GM18499 (cell line): ENCODE results near the gene BAG3.
A peak's percentile ranks its signal among the peaks of the same experiment; 100 is the strongest.
"Not testable (repeated sequence)": the region's sequence is repeated elsewhere in the genome, so short reads cannot be mapped to it uniquely, and the experiment has no call there.

Experiments used
- ATAC-seq: cut with Tn5 transposase; IDR thresholded peaks from one replicate; pipeline ENCODE4 v1.9.1; 2021; ENCODE audit warnings: moderate number of reproducible peaks; ENCODE audit not compliant: insufficient read depth, unreplicated experiment

Gene BAG3

DNA sequence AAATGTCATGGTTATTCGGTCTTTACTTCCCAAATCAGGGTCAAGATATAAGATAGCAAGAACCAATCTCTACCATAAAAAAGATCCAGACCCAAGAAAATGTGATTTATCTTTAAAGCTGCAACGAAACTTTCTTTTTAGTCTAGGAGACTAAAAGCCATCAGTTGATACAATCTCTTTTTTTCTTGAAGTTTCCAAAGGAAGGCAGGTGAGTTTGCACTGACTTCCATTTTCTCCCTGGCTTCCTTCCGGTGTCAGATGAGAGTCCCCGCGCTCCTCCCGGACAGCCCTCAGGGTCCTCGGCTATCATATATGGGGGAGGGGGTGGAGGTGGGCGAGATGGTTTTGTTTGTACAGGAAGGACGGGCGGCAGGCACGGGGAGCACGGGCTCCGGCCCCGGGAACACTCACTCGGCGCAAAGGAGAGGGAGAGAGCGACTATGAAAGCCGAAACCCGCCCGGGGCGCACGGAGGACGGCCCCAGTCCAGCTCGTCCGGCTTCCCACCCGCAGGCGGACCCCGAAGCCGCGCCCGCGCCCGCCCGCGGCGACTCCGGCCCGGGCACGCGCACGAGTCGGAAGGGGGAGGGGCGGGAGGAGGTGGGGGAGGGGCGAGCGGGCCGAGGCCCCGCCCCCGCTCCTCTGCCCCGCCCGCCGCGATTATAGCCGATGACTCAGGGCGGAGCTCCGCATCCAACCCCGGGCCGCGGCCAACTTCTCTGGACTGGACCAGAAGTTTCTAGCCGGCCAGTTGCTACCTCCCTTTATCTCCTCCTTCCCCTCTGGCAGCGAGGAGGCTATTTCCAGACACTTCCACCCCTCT lies at the start of gene BAG3:
Gene BAG3, plus strand, starts transcription at position 689 of the 822 bp plus-strand sequence. CDS start 296 bp downstream, outside the sequence.
- ATAC-seq, result peak; percentile 39

DNA sequence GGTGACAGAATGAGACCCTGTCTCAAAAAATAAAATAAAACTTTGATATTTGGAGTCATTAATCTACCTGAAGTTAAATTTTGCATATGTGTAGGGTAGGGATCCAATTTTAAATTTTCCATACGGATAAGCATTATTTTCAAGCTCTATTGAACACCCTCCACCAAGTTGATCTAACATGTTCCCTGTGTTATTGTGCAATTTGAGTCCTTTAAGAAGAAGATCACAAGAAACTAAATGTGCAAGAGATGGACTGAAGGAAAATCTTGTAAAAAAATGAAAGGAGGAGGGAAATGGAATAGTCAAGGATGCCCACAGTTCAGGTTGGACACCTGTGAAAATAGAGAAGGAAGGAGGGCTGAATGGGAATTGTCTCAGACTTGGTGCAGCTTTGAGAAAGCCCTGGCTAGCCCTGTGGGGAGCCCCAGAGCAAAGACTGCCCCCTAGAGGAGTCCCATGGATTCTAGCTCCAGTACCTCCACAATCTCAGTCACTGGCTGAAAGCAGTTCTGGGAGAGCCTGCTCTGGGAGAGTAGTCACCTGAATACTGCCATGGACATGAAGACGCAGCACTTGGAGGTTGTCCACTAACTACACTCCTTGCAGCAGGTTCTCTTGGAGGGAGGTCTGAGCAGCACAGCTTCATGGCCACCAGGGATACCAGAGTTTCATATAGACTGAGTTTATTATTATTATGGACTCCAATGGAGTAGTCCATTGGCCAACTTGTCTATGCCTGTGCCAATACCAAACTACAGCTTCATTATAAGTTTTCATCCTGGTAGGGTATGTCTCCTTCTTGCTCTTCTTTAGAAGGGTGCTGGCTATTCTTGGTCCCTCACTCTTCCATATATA lies 48.7 kb upstream of the BAG3 start:
- ATAC-seq, result no peak

DNA sequence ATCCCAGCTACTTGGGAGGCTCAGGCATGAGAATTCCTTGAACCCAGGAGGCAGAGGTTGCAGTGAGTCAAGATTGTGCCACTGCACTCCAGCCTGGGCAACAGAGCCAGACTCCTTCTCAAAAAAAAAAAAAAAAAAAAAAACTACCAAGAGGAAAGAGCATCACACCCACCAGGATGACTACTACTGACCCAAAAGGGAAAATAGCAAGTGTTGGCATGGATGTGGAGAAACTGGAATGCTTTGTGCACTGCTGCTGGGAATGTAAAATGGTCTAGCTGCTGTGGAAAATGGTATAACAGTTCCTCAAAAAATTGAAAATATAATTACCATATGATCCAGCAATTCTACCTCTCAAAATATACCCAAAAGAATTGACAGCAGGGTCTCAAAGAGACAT lies 46.7 kb upstream of the BAG3 start:
- ATAC-seq, result no peak

- ATAC-seq, result no peak
These were observed 42.6 kb upstream of the BAG3 start for GRCh38 chr10:119608316-119609155.

GRCh38 chr10:119609516-119609915 lies 41.7 kb upstream of the BAG3 start:
- no peak for ATAC-seq

DNA sequence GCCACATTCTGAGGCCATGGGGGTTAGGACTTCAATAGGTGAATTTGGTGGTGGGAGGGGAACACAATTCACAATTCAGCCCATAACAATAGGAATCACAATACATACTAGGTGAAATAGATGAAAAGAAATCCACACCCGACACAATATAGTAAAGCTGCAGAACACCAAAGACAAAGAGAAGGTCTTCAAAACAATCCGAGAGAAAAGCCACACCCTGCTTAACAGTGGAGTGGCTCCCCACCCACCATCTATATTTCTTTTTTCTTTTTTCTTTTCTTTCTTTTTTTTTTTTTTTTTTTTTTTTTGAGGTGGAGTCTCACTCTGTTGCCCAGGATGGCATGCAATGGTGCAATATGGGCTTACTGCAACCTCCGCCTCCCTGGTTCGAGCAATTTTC lies 39.7 kb upstream of the BAG3 start:
- ATAC-seq, result no peak

- ATAC-seq, result no peak
These were observed 37.4 kb upstream of the BAG3 start for GRCh38 chr10:119613741-119614140.

DNA sequence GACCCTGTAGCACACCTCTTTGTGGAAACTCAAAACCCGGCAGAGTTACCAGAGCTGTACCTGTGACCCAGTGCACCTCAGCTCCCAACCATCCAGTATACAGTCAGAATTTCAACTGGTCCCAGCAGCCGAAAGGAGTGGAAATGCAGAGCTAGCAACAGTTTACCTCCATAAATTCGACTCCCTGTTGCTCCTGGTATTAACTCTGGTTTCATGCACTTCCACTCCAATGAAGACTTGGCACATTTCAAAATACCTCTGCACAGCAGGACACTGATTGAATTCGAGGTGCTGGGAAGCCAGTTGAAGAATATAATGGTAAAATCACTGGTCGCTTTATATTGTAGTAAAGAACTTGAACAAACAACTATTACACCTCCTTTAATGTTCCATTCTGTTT lies 36.5 kb upstream of the BAG3 start:
- ATAC-seq, result no peak

DNA sequence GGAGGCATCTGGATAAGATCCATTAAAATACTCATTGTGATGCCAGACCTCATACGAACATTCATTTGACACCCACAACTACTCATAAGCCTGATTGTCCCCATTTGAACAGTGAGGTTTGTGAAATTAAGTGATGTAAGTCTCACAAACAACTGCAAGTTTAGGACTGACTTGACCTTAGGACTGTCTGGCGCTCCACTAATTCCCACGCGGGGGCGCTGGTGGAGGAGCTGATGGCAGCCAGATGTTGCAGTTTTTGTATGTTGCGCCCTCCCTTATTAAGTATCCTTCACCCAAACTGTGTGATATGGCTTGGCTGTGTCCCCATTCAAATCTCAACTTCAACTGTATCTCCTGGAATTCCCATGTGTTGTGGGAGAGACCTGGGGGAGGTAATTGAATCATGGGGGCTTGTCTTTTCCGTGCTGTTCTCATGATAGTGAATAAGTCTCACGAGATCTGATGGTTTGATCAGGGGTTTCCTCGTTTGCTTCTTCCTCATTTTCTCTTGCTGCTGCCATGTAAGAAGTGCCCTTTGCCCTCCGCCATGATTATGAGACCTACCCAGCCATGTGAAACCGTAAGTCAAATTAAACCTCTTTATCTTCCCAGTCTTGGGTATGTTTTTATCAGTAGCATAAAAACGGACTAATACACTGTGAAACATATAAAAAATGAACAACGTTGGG lies 34.2 kb upstream of the BAG3 start:
- ATAC-seq, result no peak

DNA sequence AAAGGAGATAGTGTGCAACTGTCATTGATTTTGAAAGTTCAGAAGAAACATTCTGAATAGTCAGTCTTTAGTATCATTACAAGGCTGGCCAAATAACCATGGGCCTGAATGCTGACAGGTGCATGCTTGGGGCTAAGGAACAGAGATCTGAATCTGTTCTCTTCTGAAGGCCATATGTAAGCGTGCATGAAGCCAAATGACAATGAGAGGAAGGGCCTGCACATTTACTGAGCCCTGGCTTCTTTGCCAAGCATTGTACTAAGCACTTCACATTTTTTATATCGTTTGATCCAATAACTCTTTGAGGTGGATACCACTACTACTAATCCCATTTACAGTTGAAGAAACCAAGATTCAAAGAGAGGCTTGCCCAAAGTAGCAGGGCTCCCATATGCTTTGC lies 32.0 kb upstream of the BAG3 start:
- no peak for ATAC-seq

- ATAC-seq, result not testable (repeated sequence)
These were observed 31.4 kb upstream of the BAG3 start for GRCh38 chr10:119619811-119620210.

DNA sequence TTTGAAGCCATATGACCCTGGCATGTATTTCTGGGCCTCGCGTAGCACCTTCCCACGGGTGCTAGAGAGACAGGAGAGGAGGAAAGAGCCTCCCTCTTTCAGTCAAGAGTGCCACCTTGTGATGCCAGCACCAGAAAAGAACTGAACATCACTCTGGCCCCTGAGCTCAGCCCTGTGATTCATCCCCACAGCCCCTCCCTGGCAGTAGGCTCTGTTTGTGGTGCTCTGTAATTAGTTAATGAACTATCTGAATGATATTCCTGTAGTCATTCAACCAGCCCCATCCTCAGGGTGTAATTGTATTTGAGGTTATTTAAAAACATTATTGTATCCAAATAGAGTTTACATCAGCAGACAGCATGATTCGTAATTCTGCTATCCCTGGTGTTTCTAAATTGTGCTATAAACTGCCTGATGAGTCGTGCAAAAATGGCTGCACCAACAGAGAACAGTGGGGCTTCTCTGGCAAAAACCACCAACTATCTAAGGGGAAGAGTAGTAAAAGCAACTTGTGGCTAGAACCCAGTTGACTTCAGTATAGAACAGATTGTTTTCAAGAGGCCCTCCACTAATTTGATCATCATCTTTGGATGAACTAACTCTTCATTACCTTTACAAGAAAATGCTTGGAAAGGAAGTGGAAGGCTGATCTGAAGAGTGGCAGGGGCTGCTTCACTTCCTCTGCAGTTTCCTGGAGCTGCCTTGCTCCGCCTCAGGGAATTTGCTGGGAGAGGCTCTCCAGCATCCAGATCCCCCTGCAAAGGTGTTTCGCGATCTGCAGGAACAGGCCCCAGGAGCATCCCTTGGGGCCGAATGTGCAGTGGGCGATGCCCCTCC lies 30.7 kb upstream of the BAG3 start:
- no peak for ATAC-seq

DNA sequence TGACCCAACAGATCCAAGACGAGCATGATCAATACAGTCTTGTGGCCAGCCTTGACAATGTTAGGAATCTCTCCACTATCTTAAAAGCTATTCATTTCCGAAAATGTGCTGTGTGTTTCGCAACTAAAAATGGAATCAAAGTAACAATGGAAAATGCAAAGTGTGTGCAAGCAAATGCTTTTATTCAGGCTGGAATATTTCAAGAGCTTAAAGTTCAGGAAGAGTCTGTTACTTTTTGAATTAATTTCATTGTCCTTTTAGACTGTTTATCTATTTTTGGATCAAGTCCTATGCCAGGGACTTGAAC lies 30.1 kb upstream of the BAG3 start:
- no peak for ATAC-seq

- no peak for ATAC-seq
These were observed 25.5 kb upstream of the BAG3 start for GRCh38 chr10:119625570-119626280.

DNA sequence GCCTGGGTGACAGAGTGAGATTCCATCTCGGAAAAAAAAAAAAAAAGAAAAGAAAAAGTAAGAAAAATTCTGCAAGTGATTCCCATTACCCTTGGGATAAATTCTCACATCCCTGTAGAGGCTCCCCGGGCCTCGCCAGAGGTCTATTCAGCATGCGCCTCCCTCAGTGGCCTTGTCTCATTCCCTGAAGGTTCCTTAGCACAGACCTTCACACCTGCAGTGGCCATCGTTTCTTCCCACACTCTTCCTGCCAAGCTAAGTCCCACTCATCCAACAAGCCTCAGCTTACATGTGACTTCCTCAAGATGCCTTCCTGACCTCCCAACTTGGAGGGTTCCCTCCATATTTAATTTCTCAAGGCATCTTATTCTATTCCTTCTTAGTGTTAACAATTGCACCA lies 20.9 kb upstream of the BAG3 start:
- ATAC-seq, result no peak

DNA sequence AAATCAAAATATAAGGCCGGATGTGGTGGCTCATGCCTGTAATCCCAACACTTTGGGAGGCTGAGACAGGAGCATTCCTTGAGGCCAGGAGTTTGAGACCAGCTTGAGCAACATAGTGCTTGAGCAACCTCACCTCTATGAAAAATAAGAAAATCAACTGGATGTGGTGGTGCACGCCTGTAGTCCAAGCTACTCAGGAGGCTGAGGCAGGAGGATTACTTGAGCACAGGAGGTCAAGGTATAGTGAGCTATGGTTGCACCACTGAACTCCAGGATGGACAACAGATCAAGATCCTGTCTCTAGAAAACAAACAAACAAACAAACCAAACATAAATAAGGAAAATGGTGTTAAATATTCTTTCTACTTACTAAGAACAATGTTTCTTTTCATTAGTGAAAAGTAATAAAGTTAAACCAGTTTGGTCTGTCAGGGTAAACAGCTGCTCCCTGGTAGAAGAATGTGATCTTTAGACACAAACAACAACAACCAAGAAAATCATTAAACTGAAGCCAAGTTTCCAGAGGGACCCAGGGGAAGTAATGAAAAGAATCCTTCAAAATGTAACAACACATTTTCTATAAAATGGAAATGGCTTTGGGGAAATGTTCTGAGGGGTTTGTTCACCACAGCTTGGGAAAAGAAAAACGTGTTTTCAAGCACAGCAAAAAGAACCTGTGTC lies 17.5 kb upstream of the BAG3 start:
- no peak for ATAC-seq

DNA sequence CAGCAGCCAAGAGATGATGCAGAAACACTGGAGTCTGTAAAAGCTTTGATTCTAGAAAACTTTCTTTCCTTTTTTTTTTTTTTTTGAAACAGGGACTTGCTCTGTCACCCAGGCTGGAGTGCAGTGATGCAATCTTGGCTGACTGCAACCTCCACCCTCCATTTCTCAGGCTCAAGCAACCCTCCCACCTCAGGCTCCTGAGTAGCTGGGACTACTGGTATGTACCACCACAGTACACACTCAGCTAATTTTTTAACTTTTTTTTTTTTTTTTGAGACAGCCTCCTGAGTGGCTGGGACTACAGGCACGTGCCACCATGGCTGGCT lies 17.0 kb upstream of the BAG3 start:
- ATAC-seq, result no peak

DNA sequence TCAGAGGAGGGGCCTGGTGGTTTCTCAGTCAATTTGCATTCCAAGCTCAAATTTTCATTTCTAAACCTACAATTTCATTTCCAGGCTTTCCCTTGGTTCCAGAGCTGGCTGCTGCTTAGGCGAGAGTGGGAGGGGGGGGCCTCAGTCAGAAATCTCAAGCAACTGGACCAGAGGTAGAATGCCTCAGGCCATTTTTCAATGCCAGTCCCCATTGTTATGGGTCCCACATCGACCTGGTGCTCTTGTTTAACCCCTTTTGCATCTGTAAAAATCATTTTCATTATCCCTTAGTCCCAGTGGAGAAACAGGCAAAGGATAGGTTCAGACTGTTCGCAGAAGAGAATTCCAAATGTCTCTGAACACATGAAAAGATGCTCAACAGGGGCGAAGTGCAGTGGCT lies 13.5 kb upstream of the BAG3 start:
- ATAC-seq, result no peak
